Thymus (tissue), 11 donors: ENCODE data around the gene TM9SF2. TPM values are rescaled to one million over a fixed set of nuclear protein-coding genes. Genes with fewer than 3 reads are reported as not detected.

Experiments used
- DNase-seq, 9 donors: peaks; one replicate each; pipeline ENCODE4 v3.0.0-alpha.2; 2013; ENCODE audit warnings: low spot score in 9 of 9, low read depth in 6 of 9, missing footprints in 1 of 9
- H3K27ac ChIP-seq, 2 donors: one replicate each; pipeline ENCODE4 v1.5.1; 2013; ENCODE audit warnings: control low read depth in 1 of 2, low read depth in 1 of 2, low read length in 1 of 2, mild to moderate bottlenecking in 1 of 2, moderate library complexity in 1 of 2
- H3K27me3 ChIP-seq, 2 donors: one replicate each; pipeline ENCODE4 v1.5.1; 2013; ENCODE audit warnings: low read length in 1 of 2; ENCODE audit not compliant: control insufficient read depth in 2 of 2, insufficient read depth in 1 of 2
- H3K36me3 ChIP-seq, 2 donors: one replicate each; pipeline ENCODE4 v1.5.1; 2013; ENCODE audit warnings: low read length in 1 of 2, mild to moderate bottlenecking in 1 of 2, moderate library complexity in 1 of 2; ENCODE audit not compliant: control insufficient read depth in 2 of 2, insufficient read depth in 2 of 2
- H3K4me1 ChIP-seq, 2 donors: one replicate each; pipeline ENCODE4 v1.5.1; 2013; ENCODE audit warnings: low read length in 2 of 2; ENCODE audit not compliant: control insufficient read depth in 2 of 2, insufficient read depth in 2 of 2
- H3K4me3 ChIP-seq, 2 donors: one replicate each; pipeline ENCODE4 v1.5.1; 2013; ENCODE audit warnings: low read length in 2 of 2, control low read depth in 1 of 2, mild to moderate bottlenecking in 1 of 2
- H3K9me3 ChIP-seq, 2 donors: one replicate each; pipeline ENCODE4 v1.5.1; 2013; ENCODE audit warnings: low read length in 1 of 2, mild to moderate bottlenecking in 1 of 2; ENCODE audit not compliant: control insufficient read depth in 2 of 2, insufficient read depth in 1 of 2
- WGBS: extraction: QIAGEN DNeasy Blood & Tissue Kit; methylation state at CpG from one replicate; pipeline ENCODE4 v1.1.7; 2013; 5-methylcytosine and 5-hydroxymethylcytosine counted together
- polyA plus RNA-seq: library from polyadenylated mRNA; stranded (reverse); fragments of 200-250 nt; gene quantifications from one replicate; pipeline ENCODE4 v1.2.3, GENCODE V29; 2013
- total RNA-seq: library from RNA; stranded (reverse); fragments of 120-200 nt; gene quantifications from one replicate; pipeline ENCODE4 v1.2.4, GENCODE V29; 2013
- donor health status: healthy.

TM9SF2 gene
- total and polyA plus RNA-seq, 2 donors, result 61.6 to 71.3 TPM

- WGBS, result 94% methylated on average over 4 of the region's 4 CpGs
- no peaks in the 10 kb centered on the region for H3K36me3 ChIP-seq
- no peaks in the 10 kb centered on the region for H3K9me3 ChIP-seq
- no peaks in the 10 kb centered on the region for H3K27me3 ChIP-seq
- DNase-seq, result no peak
- H3K27ac ChIP-seq, result no peak overlapping the region
- no peak overlapping the region for H3K4me3 ChIP-seq
- H3K4me1 ChIP-seq, result peaks cover 9 to 15% of the 10 kb centered on the region in 2 donors
These were observed 33.5 kb upstream of the TM9SF2 start for GRCh38 chr13:99467764-99468163.

- no peaks in the 10 kb centered on the region for H3K36me3 ChIP-seq
- peaks cover 9 to 15% of the 10 kb centered on the region in 2 donors for H3K4me1 ChIP-seq
- no peaks in the 10 kb centered on the region for H3K9me3 ChIP-seq
- 97% methylated on average over 2 of the region's 2 CpGs for WGBS
- no peak overlapping the region for H3K4me3 ChIP-seq
- no peaks in the 10 kb centered on the region for H3K27me3 ChIP-seq
- no peak for DNase-seq
- no peak overlapping the region for H3K27ac ChIP-seq
These were observed 32.2 kb upstream of the TM9SF2 start for GRCh38 chr13:99469041-99469440.

- Histone ChIP-seq H3K4me3 (no peak overlapping the region), H3K9me3 (no peaks in the 10 kb centered on the region), H3K4me1 (peaks cover 5% of the 10 kb centered on the region in 2 donors), H3K27me3 (no peaks in the 10 kb centered on the region), H3K27ac (no peak overlapping the region), H3K36me3 (no peaks in the 10 kb centered on the region)
- 96% methylated on average over 6 of the region's 6 CpGs for WGBS
- no peak for DNase-seq
These were observed 31.2 kb upstream of the TM9SF2 start for GRCh38 chr13:99470027-99470426.

- no peak for DNase-seq
- Histone ChIP-seq H3K9me3 (no peaks in the 10 kb centered on the region), H3K27me3 (no peaks in the 10 kb centered on the region), H3K4me1 (no peaks in the 10 kb centered on the region), H3K4me3 (no peak overlapping the region), H3K27ac (no peak overlapping the region), H3K36me3 (no peaks in the 10 kb centered on the region)
- WGBS, result 84% methylated on average over 3 of the region's 3 CpGs
These were observed 29.8 kb upstream of the TM9SF2 start for GRCh38 chr13:99471221-99472121.

- Histone ChIP-seq H3K36me3 (no peaks in the 10 kb centered on the region), H3K4me3 (no peak overlapping the region), H3K27ac (no peak overlapping the region), H3K9me3 (no peaks in the 10 kb centered on the region), H3K27me3 (no peaks in the 10 kb centered on the region), H3K4me1 (no peaks in the 10 kb centered on the region)
- 92% methylated on average over 1 of the region's 1 CpG for WGBS
- no peak for DNase-seq
These were observed 29.2 kb upstream of the TM9SF2 start for GRCh38 chr13:99472122-99472440.

GRCh38 chr13:99473515-99473914 is 27.8 kb upstream of the TM9SF2 start:
- H3K27me3 ChIP-seq, result no peaks in the 10 kb centered on the region
- H3K9me3 ChIP-seq, result no peaks in the 10 kb centered on the region
- H3K36me3 ChIP-seq, result no peaks in the 10 kb centered on the region
- no peak for DNase-seq
- WGBS, result 95% methylated on average over 9 of the region's 9 CpGs
- H3K4me1 ChIP-seq, result no peaks in the 10 kb centered on the region
- no peak overlapping the region for H3K4me3 ChIP-seq
- H3K27ac ChIP-seq, result no peak overlapping the region

GRCh38 chr13:99476648-99477047 is 24.6 kb upstream of the TM9SF2 start:
- H3K27me3 ChIP-seq, result no peaks in the 10 kb centered on the region
- DNase-seq, result no peak
- H3K36me3 ChIP-seq, result no peaks in the 10 kb centered on the region
- no peaks in the 10 kb centered on the region for H3K4me1 ChIP-seq
- no peaks in the 10 kb centered on the region for H3K9me3 ChIP-seq
- H3K4me3 ChIP-seq, result no peak overlapping the region
- WGBS, result 63% methylated on average over 5 of the region's 5 CpGs
- no peak overlapping the region for H3K27ac ChIP-seq

- H3K4me3 ChIP-seq, result no peak overlapping the region
- H3K4me1 ChIP-seq, result no peaks in the 10 kb centered on the region
- H3K27me3 ChIP-seq, result no peaks in the 10 kb centered on the region
- 70% methylated on average over 4 of the region's 4 CpGs for WGBS
- no peak for DNase-seq
- no peaks in the 10 kb centered on the region for H3K9me3 ChIP-seq
- H3K36me3 ChIP-seq, result no peaks in the 10 kb centered on the region
- no peak overlapping the region for H3K27ac ChIP-seq
These were observed 23.8 kb upstream of the TM9SF2 start for GRCh38 chr13:99477493-99477892.

- H3K9me3 ChIP-seq, result no peaks in the 10 kb centered on the region
- no peaks in the 10 kb centered on the region for H3K36me3 ChIP-seq
- H3K4me1 ChIP-seq, result no peaks in the 10 kb centered on the region
- 95% methylated on average over 4 of the region's 4 CpGs for WGBS
- no peak overlapping the region for H3K4me3 ChIP-seq
- no peaks in the 10 kb centered on the region for H3K27me3 ChIP-seq
- H3K27ac ChIP-seq, result no peak overlapping the region
- DNase-seq, result no peak
These were observed 19.9 kb upstream of the TM9SF2 start for GRCh38 chr13:99481366-99481765.
